KG1 (cell line): Measurements from ENCODE around the gene SFXN4.

Experiments
- DNase-seq: peaks from one replicate; lab custom pipeline; 2025; lab: John Stamatoyannopoulos, UW

Gene SFXN4, protein sequence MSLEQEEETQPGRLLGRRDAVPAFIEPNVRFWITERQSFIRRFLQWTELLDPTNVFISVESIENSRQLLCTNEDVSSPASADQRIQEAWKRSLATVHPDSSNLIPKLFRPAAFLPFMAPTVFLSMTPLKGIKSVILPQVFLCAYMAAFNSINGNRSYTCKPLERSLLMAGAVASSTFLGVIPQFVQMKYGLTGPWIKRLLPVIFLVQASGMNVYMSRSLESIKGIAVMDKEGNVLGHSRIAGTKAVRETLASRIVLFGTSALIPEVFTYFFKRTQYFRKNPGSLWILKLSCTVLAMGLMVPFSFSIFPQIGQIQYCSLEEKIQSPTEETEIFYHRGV

DNA sequence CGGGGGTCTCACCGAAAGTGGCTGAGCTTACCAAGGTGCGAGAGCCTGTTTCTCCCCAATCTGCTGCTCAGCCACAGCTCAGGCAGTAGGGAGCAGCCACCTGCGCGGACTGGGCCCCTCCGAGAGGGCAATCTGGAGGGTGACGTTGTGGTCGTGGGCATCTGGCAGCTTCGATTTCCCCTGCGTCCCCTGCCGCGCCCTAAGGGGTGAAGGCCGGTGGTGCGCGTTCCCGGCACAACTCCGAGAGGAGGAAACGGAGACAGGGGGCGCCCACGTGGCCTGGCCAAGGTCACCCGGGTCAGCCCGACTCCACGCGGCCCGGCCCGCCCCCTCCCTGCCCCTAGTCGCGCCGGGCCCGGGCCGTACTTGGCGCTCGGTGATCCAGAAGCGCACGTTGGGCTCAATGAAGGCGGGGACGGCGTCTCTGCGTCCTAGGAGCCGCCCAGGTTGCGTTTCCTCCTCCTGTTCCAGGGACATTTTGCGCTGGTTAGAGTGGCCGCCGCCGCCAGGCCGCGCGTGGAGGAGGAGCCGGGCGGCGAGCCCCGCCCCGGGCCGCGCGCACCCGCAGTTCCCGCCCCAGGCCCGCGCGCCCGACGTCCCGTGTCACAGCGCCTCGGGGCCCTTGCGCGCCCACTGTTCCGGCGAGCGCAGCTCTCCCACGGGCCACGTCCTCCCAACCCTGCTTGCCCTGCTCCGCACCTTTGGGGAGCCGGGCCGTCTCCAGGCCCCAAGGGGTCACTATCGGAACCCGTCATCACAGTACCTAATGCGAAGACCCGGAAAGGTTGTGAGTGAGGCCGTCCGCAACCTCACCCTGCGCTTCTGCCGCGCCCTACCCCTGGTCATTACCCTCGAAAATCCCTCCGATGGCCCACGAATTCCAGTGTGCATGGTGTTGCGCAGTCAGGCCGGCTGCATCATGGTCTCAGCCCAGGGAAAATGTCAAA lies at the start of gene SFXN4:
TSS of gene SFXN4 (minus strand) at position 544 of the 947 bp plus-strand sequence. CDS start at position 477, 67 bp downstream.
- DNase-seq: peak; percentile 80

- DNase-seq: peak; percentile 39
These were observed 46.3 kb upstream of the SFXN4 start for GRCh38 chr10:119211625-119212441.

GRCh38 chr10:119211176-119211575 lies 45.7 kb upstream of the SFXN4 start:
- no peak for DNase-seq

DNA sequence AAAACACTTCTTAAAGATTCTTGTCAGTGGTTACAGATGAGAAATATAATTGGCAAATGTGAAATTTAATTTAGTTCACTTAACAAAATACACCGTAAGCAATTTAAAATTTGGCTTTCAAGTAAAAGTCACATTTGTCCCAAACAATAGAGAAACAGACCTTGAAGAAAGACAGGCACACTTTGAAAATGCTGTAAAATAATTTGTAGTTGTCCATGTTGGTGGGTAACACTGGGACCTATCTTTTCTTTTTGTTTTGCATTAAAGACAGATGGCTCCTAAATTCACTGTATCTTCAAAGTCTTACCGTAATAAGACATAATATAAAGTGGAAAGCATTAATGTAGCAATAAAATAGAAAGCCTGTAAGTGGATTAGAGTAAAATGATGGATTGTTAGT lies 45.1 kb upstream of the SFXN4 start:
- DNase-seq: no peak

DNA sequence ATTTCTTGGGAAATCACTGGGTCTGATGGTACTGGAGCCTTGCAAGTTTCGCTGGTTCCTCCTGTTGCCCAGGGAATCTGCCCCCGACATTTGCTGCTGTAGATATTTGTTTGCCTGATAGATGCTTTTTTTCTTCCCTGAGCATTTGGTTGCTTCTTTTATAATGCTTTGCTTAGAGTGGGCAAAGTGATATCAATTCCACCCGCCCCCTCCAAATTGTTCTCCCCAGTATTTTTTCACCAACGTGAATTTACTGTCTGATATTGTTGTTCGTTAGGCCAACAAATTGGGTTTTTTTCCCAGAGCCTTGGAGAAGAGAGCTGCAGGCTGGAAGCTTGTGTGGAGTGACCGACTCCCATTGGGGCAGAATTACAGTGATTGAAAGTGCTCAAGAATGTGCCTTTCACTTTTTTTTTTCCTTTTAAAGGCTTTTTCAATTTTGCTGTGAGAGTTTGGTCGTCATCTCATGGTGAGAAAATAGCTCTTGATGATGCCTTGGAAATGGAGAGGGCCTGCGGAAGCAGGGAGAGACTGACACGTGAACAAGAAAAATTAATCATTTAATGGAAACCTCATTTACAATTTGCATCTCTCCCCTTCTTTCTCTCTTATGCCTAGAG lies 44.3 kb upstream of the SFXN4 start:
- no peak for DNase-seq

GRCh38 chr10:119209035-119209735 lies 43.7 kb upstream of the SFXN4 start:
- DNase-seq: peak; percentile 53

DNA sequence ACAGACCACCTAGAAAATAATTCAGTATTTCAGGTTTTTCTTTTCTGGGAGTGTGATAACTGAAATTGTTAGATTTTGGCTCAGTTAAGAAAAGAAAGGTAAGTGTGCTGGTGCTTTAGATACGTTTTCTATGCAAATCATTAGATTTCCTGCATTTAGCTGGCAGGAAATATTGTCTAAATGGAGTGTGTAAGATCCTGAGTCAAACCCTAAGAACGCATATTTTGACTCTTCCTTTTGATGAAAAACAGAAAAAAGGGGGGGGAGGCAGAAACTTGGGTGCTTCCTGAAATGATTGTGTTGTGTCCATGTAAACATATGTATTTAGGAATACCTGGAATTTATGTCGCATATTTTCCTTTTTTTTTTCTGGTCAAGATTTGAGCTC lies 43.0 kb upstream of the SFXN4 start:
- no peak for DNase-seq

GRCh38 chr10:119207713-119208552 lies 42.4 kb upstream of the SFXN4 start:
- DNase-seq: no peak

DNA sequence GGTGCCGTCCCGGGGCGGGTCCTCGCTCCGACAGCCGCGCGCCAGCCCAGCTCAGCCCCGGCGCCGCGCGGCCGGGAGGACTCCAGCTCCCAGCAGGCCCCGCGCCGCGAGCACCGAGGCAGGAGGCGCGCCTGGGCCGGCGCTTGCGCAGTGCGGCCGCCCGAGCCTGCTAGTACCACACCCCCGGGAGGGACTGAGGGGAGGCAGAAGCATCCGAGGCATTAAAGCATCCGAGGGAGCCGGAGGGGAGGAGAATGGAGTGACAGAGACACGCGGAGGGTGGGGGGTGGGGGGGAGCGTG lies 41.8 kb upstream of the SFXN4 start, which contains the start of gene GRK5:
TSS of gene GRK5 (plus strand) at position 206 of the 301 bp plus-strand sequence. CDS start 347 bp downstream, outside the sequence.
- DNase-seq: peak; percentile 87

GRCh38 chr10:119206603-119207365 lies 41.3 kb upstream of the SFXN4 start:
- peak; percentile 50 for DNase-seq

DNA sequence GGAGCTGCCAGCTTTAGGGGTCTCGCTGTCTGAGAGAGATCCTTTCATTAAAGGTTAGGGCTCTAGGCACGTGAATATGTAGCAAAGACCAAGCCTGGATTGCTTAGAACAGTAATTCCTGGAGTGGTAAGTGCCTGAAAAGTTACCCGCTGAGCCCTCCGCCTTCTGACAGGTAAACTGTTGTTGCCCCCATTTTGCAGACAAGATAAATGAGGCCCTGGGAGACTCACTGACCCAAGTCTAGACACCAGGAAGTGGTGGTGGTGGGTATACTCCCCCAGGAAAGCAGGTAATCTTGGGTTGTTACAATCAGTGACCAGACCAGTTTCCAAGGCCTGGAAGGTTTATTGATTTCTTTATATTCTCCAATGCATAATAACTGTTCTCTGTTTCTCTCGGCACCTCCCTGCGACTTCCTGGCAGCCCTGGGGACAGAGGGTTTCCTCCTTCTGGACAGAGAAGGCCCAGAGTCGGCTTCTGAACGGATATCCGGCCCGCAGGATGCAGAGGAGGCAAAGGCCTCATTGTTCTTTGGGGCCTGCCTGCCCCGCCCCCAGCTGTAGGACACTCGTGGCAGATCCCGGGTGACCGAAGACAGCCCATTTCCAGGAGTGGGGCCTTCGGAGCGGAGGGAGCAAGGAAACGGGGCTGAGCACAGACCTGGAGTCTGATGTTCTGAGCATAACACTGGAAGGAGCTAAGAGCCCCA lies 40.5 kb upstream of the SFXN4 start:
- peak; percentile 51 for DNase-seq

DNA sequence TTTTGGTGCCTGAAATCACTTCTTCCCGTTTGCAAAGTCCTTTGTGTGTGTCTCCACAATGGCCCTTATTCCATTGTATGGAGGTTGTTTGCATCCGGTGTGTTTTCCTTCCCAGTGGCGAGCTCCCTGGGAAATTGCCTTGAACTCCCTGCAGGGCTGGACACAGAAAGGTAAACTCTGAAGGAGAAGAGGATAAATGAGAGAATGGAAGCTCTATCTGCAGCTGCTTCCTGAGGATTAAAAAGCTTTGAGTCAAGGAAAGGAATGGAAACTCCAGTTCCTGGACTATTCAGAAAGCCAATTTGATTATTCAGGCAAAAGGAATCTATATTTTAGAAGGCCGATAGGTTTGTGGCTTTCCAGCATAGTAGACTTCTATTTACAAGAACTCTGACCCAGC lies 37.5 kb upstream of the SFXN4 start:
- DNase-seq: no peak

DNA sequence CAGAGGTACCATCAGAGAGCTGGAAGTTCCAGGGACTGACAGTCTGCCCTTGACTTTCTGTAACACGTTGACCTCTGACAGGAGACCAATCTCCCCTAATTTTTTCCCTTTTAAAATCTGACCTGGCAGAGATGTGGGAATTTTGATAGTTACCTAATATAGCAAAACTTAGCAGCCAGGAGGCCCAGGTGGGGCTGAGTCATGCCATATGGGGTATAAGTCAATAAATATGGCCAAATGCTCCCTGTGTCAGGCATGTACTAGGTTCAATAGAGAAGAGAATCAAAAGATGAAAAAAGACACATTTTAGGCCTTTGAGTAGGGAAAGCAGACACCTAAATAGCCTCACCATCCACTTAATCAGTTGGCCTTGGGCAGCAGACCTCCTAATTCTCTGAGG lies 35.7 kb upstream of the SFXN4 start:
- no peak for DNase-seq

DNA sequence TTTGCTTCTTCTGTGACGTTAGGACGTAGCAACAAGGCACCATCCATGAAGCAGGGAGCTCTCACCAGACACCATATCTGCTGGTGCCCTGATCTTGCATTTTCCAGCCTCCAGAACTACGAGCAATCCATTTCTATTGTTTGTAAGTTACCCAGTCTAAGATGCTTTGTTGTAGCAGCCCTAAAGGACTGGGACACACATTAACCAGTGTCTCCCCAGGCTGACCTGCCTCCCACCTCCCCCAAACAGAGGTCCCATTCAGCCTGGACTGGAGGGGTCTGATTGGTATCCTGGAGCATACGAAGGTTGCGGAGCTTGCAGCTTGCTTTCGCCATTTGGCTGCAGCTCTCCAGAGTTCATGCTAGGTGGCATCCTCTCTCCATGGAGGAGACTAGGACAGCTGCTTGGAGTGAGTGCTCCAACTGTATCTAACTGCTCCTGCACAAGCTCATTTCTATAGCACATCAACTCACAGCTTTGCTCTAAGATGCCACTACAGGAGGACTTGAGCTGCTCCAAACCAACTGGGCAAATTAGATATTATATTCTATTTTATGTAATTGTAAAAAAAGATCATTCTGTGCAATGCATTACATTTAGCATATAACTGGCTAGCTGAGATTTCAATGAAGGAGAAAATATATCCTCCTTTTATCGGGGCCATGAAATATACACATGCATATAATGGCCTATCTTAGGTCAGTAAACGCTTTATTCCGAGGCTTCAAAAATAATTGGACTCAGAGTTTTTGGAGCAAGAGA lies 33.9 kb upstream of the SFXN4 start:
- no peak for DNase-seq

GRCh38 chr10:119198438-119198837 lies 32.9 kb upstream of the SFXN4 start:
- no peak for DNase-seq

DNA sequence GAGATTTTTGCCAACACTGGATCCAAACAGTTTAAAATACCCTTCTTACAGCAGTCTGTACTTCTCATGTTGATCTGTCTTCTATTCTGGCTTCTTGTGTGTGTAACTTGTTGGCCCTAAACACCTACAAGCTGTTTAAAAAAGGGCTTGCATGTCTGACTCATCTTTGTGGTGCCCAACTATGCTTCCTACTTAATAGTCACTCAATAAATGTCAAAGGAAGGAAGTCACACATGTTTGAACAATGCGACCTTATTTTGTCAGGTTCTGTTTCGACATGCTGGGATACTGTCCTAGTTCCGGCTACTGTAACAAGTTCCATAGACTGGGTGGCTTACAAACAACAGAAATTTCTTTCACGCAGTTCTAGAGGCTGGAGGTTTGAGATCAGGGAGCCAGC lies 32.4 kb upstream of the SFXN4 start:
- DNase-seq: no peak

DNA sequence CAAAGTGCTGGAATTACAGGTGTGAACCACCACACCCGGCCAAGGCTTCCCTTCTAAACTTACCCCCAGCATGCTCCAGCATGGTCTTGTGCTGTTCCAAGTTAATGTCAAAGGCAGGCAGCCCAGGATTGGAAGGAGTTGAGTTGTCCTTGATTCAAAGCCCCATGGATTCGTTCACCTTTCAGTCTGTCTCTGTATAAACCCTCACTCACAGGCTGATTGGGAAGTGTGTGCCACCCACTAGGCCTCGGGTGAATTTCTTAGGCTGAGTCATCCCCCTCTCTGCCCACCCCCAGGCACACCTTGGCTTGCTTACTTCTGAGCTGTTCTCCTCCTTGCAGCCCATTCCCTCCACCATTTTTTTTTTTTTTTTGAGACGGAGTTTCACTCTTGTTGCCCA lies 26.4 kb upstream of the SFXN4 start:
- no peak for DNase-seq
